Esophagus (tissue), 2 donors: ENCODE data around the gene FSCN2. TPM values are rescaled to one million over a fixed set of nuclear protein-coding genes. Genes with fewer than 3 reads are reported as not detected.
A peak's percentile ranks its signal among the peaks of the same experiment; 100 is the strongest.

Experiments
- H3K27ac ChIP-seq, 2 donors: one replicate each; pipeline ENCODE4 v1.5.1; 2013; ENCODE audit warnings: low read depth in 2 of 2, mild to moderate bottlenecking in 2 of 2, inconsistent platforms in 1 of 2, low read length in 1 of 2, moderate library complexity in 1 of 2
- H3K27me3 ChIP-seq, 2 donors: one replicate each; pipeline ENCODE4 v1.6.1; 2013; ENCODE audit warnings: low read length in 2 of 2, control low read depth in 1 of 2, mild to moderate bottlenecking in 1 of 2; ENCODE audit not compliant: insufficient read depth in 2 of 2, control insufficient read depth in 1 of 2
- H3K36me3 ChIP-seq, 2 donors: one replicate each; pipeline ENCODE4 v1.6.1; 2013; ENCODE audit warnings: low read length in 1 of 2; ENCODE audit not compliant: control insufficient read depth in 2 of 2, insufficient read depth in 2 of 2
- H3K4me1 ChIP-seq, 2 donors: one replicate each; pipeline ENCODE4 v1.6.1; 2013; ENCODE audit warnings: low read length in 1 of 2; ENCODE audit not compliant: control insufficient read depth in 2 of 2, insufficient read depth in 2 of 2
- H3K4me3 ChIP-seq, 2 donors: one replicate each; pipeline ENCODE4 v1.5.1; 2013; ENCODE audit warnings: low read length in 2 of 2, mild to moderate bottlenecking in 2 of 2, low read depth in 1 of 2, moderate library complexity in 1 of 2
- H3K9me3 ChIP-seq, 2 donors: one replicate each; pipeline ENCODE4 v1.6.1; 2013; ENCODE audit warnings: mild to moderate bottlenecking in 2 of 2, low read depth in 1 of 2, low read length in 1 of 2, moderate library complexity in 1 of 2; ENCODE audit not compliant: control insufficient read depth in 2 of 2, insufficient read depth in 1 of 2
- WGBS, 2 donors: extraction: QIAGEN DNeasy Blood & Tissue Kit; methylation state at CpG; one replicate each; pipeline ENCODE4 v1.1.7; 2013; 5-methylcytosine and 5-hydroxymethylcytosine counted together
- polyA plus RNA-seq, 2 donors: library from polyadenylated mRNA; stranded (reverse); fragments of 200-250 nt; gene quantifications; one replicate each; pipeline ENCODE4 v1.2.3, GENCODE V29; 2013
- donor health status: healthy with polysubstance abuse.
- donor health status: Bipolar disorder and iron deficiency.

FSCN2 gene
- polyA plus RNA-seq, 2 donors, result 0.54 to 2.0 TPM

DNA sequence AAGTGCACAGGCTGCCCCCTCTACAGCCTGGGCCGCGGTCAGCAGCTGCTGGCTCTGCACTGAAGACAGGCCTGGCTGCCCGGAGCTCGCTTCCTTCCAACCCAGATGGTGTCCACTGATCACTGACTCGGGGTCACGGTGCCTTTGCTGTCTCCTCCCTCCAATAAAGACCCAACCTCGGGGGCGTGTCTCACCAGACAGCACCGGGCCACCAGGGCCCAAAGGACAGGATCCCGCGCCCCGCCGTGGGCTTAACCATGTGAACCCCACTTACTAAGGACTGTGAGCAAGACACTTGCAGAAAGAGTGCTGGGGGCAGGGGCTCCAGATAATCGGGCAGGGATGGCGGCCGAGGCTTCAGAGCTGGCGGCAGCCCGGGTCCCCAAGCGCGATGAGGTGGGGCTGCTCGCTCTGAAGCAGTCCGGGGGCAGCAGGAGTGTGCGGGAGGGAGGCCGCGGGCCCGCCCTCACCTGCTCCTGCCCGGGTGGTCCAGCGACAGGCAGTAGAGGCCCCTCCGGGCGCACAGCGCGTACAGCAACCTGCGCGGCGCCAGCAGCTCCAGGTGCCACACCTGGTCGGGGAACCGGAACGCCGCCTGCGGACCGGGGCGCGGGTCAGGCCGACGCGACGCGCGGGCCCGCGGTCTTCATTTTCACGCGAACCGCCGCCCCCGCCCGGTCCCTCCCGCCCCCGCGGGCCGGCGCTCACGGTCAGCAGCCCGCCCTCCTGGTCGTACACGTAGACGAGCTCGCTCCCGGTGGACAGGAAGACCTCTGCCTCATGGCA is 23.5 kb downstream of the FSCN2 start:
- H3K36me3 ChIP-seq, result peaks cover 0 to 36% of the 10 kb centered on the region in 2 donors
- WGBS, 2 donors, result 1 to 3% methylated on average over 49 to 69 of the region's 69 CpGs
- peaks cover 0 to 18% of the 10 kb centered on the region in 2 donors for H3K4me1 ChIP-seq
- peak overlapping the region; percentile 76 to 98 for H3K4me3 ChIP-seq
- peak overlapping the region; percentile 57 to 92 for H3K27ac ChIP-seq
- H3K9me3 ChIP-seq, result no peaks in the 10 kb centered on the region
- no peaks in the 10 kb centered on the region for H3K27me3 ChIP-seq

- 0 to 1% methylated on average over 56 to 85 of the region's 85 CpGs for WGBS, 2 donors
- peaks cover 0 to 35% of the 10 kb centered on the region in 2 donors for H3K36me3 ChIP-seq
These were observed 24.3 kb downstream of the FSCN2 start, which contains the start of gene FAAP100 for GRCh38 chr17:81552244-81553017. FAAP100 (minus strand) TSS chr17:81552353; CDS start chr17:81552330, 23 bp downstream.

GRCh38 chr17:81553018-81553615 is 24.9 kb downstream of the FSCN2 start:
- Histone ChIP-seq H3K27ac (peak overlapping the region; percentile 90 to 92), H3K9me3 (no peaks in the 10 kb centered on the region), H3K4me3 (peak overlapping the region; percentile 76 to 98), H3K36me3 (peaks cover under 1 to 36% of the 10 kb centered on the region in 2 donors), H3K4me1 (peaks cover 0 to 18% of the 10 kb centered on the region in 2 donors), H3K27me3 (no peaks in the 10 kb centered on the region)
- WGBS, 2 donors, result 1 to 3% methylated on average over 19 of the region's 19 CpGs

More at GRCh38 chr17:81552244-81553017, 24.3 kb downstream of the FSCN2 start, which contains the start of gene FAAP100:
- Histone ChIP-seq H3K9me3 (no peaks in the 10 kb centered on the region), H3K27ac (peak within 1 kb of the TSS; percentile 90 to 92), H3K27me3 (no peaks in the 10 kb centered on the region), H3K4me3 (peak within 1 kb of the TSS; percentile 76 to 98), H3K4me1 (peaks cover 0 to 18% of the 10 kb centered on the region in 2 donors)

DNA sequence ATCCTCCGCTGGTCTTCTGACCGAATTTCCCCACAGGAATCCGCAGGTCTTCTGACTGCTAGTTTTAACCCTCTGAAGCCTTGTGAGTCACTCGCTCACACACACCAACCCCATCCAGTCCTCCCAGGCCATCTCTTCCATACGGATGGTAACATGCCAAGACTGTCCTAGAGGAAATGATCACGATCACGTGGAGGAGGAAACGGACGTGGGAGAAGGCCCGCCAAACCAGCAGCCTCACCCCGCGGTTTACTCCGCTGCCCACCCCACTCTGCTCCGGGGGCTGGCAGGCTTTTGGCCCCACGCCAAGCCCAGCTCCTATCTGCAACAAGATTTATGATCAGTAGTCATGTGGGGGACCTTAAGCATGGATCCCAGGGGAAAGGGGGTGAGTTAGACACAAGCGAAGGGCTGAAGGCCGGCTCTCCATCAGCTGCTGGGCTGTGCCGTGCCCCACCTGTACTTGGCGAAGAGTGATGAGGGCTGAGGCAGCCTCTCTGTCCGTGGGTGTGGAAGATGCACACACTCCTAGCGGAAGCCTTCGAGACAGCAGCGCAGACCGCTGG is 25.5 kb downstream of the FSCN2 start:
- Histone ChIP-seq H3K4me1 (peaks cover 0 to 18% of the 10 kb centered on the region in 2 donors), H3K4me3 (peak overlapping the region in 1 of 2 donors; percentile 76), H3K36me3 (peaks cover 2 to 39% of the 10 kb centered on the region in 2 donors), H3K27me3 (no peaks in the 10 kb centered on the region), H3K27ac (peak overlapping the region; percentile 70 to 92), H3K9me3 (no peaks in the 10 kb centered on the region)
- 29 to 30% methylated on average over 24 of the region's 24 CpGs for WGBS, 2 donors

- H3K36me3 ChIP-seq, result peaks cover 2 to 31% of the 10 kb centered on the region in 2 donors
- no peaks in the 10 kb centered on the region for H3K27me3 ChIP-seq
- no peak overlapping the region for H3K27ac ChIP-seq
- no peaks in the 10 kb centered on the region for H3K9me3 ChIP-seq
- peaks cover 0 to 13% of the 10 kb centered on the region in 2 donors for H3K4me1 ChIP-seq
- H3K4me3 ChIP-seq, result no peak overlapping the region
- WGBS, 2 donors, result 87 to 89% methylated on average over 9 of the region's 9 CpGs
These were observed 28.1 kb downstream of the FSCN2 start for GRCh38 chr17:81556175-81556691.

- H3K9me3 ChIP-seq, result no peaks in the 10 kb centered on the region
- WGBS, 2 donors, result 76 to 89% methylated on average over 6 of the region's 6 CpGs
- no peak overlapping the region for H3K4me3 ChIP-seq
- no peak overlapping the region for H3K27ac ChIP-seq
- peaks cover 0 to 10% of the 10 kb centered on the region in 2 donors for H3K4me1 ChIP-seq
- H3K27me3 ChIP-seq, result no peaks in the 10 kb centered on the region
- peaks cover 2 to 34% of the 10 kb centered on the region in 2 donors for H3K36me3 ChIP-seq
These were observed 28.7 kb downstream of the FSCN2 start for GRCh38 chr17:81556863-81557262.

GRCh38 chr17:81557276-81558114 is 29.3 kb downstream of the FSCN2 start:
- Histone ChIP-seq H3K9me3 (no peaks in the 10 kb centered on the region), H3K4me1 (peaks cover 0 to 10% of the 10 kb centered on the region in 2 donors), H3K4me3 (no peak overlapping the region), H3K27me3 (no peaks in the 10 kb centered on the region), H3K36me3 (peaks cover 2 to 36% of the 10 kb centered on the region in 2 donors), H3K27ac (no peak overlapping the region)
- 81 to 85% methylated on average over 21 of the region's 21 CpGs for WGBS, 2 donors

DNA sequence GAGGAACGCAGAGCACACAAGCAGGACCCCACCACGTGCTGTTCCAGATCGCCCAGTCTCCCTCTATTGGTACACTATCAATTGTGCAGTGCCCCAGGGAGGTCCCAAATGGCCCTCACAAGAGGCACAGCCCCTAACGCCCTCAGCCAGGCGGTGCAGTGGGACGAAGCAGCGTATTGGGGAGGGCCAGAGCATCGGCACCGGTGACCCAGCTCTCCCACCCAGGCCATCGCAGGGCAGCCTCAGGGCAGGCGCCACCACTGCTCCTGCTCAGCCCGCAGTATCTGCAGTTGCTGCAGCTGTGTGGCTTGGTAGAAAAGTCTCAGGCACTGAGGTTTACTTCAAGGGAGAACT is 29.9 kb downstream of the FSCN2 start:
- no peaks in the 10 kb centered on the region for H3K9me3 ChIP-seq
- WGBS, 2 donors, result 91% methylated on average over 12 of the region's 12 CpGs
- no peaks in the 10 kb centered on the region for H3K27me3 ChIP-seq
- no peak overlapping the region for H3K27ac ChIP-seq
- peaks cover 0 to 10% of the 10 kb centered on the region in 2 donors for H3K4me1 ChIP-seq
- peaks cover 2 to 36% of the 10 kb centered on the region in 2 donors for H3K36me3 ChIP-seq
- no peak overlapping the region for H3K4me3 ChIP-seq
